Measurements from ENCODE around the gene ADARB2.

ADARB2 gene

GRCh38 chr10:1540144-1540543, 197.2 kb downstream of the ADARB2 start:
- Histone ChIP-seq H3K9me3 (ENCODE audit: control insufficient read depth, insufficient read depth, low read length) (no peaks in the 10 kb centered on the region), H4K20me1 (ENCODE audit: control insufficient read depth, insufficient read depth, low read depth, low read length) (no peaks in the 10 kb centered on the region), H3F3A (ENCODE audit: control insufficient read depth, insufficient read depth) (peaks cover 4% of the 10 kb centered on the region; the same call in 1 of the 2 replicates), H3K4me3 (ENCODE audit: low read length) (peak overlapping the region; percentile 22), H3K36me3 (ENCODE audit: control insufficient read depth, low read length) (no peaks in the 10 kb centered on the region), H3K4me1 (ENCODE audit: control insufficient read depth, low read length) (peaks cover 18% of the 10 kb centered on the region), H3K27me3 (ENCODE audit: control insufficient read depth, low read length) (no peaks in the 10 kb centered on the region), H3K4me2 (ENCODE audit: low read length) (peak overlapping the region; percentile 50), H3K79me2 (ENCODE audit: control insufficient read depth, low read length) (no peaks in the 10 kb centered on the region), H3K27ac (ENCODE audit: low read depth, low read length) (no peak overlapping the region), H3K9me2 (replicated peaks; ENCODE audit: control insufficient read depth, low read length) (no peaks in the 10 kb centered on the region)
- TF ChIP-seq, protein P1, sequence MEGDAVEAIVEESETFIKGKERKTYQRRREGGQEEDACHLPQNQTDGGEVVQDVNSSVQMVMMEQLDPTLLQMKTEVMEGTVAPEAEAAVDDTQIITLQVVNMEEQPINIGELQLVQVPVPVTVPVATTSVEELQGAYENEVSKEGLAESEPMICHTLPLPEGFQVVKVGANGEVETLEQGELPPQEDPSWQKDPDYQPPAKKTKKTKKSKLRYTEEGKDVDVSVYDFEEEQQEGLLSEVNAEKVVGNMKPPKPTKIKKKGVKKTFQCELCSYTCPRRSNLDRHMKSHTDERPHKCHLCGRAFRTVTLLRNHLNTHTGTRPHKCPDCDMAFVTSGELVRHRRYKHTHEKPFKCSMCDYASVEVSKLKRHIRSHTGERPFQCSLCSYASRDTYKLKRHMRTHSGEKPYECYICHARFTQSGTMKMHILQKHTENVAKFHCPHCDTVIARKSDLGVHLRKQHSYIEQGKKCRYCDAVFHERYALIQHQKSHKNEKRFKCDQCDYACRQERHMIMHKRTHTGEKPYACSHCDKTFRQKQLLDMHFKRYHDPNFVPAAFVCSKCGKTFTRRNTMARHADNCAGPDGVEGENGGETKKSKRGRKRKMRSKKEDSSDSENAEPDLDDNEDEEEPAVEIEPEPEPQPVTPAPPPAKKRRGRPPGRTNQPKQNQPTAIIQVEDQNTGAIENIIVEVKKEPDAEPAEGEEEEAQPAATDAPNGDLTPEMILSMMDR (IDR thresholded peaks at IDR 0.05; ENCODE audit: low read depth, low read length, poor library complexity, severe bottlenecking): no peak

DNA sequence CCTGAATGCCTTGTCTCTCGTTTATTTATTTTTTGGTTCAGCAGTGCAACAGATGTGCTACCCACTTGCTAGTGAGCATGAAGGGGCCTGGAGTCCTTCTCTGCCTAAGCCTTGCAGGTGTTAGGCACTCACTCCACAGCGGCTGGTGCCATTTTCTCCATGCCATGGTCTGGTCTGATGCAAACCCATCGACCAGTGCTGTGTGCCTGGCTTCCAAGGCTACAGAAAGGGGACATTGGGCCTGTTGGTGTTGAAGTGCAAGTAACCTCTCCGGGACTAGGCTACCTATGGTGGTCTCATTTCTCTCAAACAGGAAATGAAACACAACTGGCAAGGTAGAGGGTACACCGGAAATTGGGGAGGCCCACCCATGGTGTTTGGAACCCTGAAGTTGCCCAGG, 198.1 kb downstream of the ADARB2 start:
- no peaks in the 10 kb centered on the region for H3K9me2 ChIP-seq (replicated peaks; ENCODE audit: control insufficient read depth, low read length)
- peaks cover 4% of the 10 kb centered on the region; the same call in 1 of the 2 replicates for H3F3A ChIP-seq (ENCODE audit: control insufficient read depth, insufficient read depth)
- H3K79me2 ChIP-seq (ENCODE audit: control insufficient read depth, low read length): no peaks in the 10 kb centered on the region
- no peak overlapping the region for H3K27ac ChIP-seq (ENCODE audit: low read depth, low read length)
- peak overlapping the region; percentile 22 for H3K4me3 ChIP-seq (ENCODE audit: low read length)
- H4K20me1 ChIP-seq (ENCODE audit: control insufficient read depth, insufficient read depth, low read depth, low read length): no peaks in the 10 kb centered on the region
- TF ChIP-seq, protein P1 (IDR thresholded peaks at IDR 0.05; ENCODE audit: low read depth, low read length, poor library complexity, severe bottlenecking): no peak
- no peak for TF ChIP-seq EZH2phosphoT487 (IDR thresholded peaks at IDR 0.05; ENCODE audit: borderline replicate concordance, low read length)
- peak overlapping the region; percentile 50 for H3K4me2 ChIP-seq (ENCODE audit: low read length)
- no peaks in the 10 kb centered on the region for H3K27me3 ChIP-seq (ENCODE audit: control insufficient read depth, low read length)
- H3K36me3 ChIP-seq (ENCODE audit: control insufficient read depth, low read length): no peaks in the 10 kb centered on the region
- no peaks in the 10 kb centered on the region for H3K9me3 ChIP-seq (ENCODE audit: control insufficient read depth, insufficient read depth, low read length)
- H3K4me1 ChIP-seq (ENCODE audit: control insufficient read depth, low read length): peaks cover 18% of the 10 kb centered on the region

DNA sequence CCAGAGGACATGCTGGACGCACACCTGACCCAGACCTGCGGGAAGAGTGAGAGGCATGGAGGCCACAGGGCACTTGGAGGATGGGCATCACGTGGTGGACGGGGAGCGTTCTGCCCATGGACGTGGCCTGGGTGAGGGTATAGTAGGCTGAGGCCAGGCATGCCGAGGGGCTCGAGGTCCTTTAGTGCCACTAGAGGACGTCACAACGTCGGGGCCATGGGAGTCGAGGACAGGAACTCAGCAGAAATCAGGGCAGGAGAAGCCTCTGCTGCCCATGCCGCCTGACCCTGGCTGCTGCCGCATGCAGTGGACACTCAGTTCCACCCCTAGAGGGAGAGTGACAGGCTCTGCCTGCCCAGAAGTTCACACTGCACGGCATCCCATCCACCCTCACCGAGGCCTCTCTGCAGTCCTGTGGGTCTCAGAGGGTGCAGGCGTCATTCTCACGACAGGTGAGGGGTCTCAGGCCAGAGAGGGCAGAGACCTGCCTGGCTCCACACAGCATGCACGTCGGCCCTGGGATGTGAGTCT, 198.7 kb downstream of the ADARB2 start:
- H3K4me3 ChIP-seq (ENCODE audit: low read length): no peak overlapping the region
- peak overlapping the region; percentile 50 for H3K4me2 ChIP-seq (ENCODE audit: low read length)
- H3F3A ChIP-seq (ENCODE audit: control insufficient read depth, insufficient read depth): peaks cover 4% of the 10 kb centered on the region; the same call in 1 of the 2 replicates
- H3K4me1 ChIP-seq (ENCODE audit: control insufficient read depth, low read length): peaks cover 18% of the 10 kb centered on the region
- H3K27ac ChIP-seq (ENCODE audit: low read depth, low read length): no peak overlapping the region
- no peaks in the 10 kb centered on the region for H3K36me3 ChIP-seq (ENCODE audit: control insufficient read depth, low read length)
- H3K27me3 ChIP-seq (ENCODE audit: control insufficient read depth, low read length): no peaks in the 10 kb centered on the region
- no peaks in the 10 kb centered on the region for H3K9me3 ChIP-seq (ENCODE audit: control insufficient read depth, insufficient read depth, low read length)
- H4K20me1 ChIP-seq (ENCODE audit: control insufficient read depth, insufficient read depth, low read depth, low read length): no peaks in the 10 kb centered on the region
- H3K79me2 ChIP-seq (ENCODE audit: control insufficient read depth, low read length): no peaks in the 10 kb centered on the region
- no peaks in the 10 kb centered on the region for H3K9me2 ChIP-seq (replicated peaks; ENCODE audit: control insufficient read depth, low read length)
- no peak for TF ChIP-seq EZH2phosphoT487 (IDR thresholded peaks at IDR 0.05; ENCODE audit: borderline replicate concordance, low read length)
- TF ChIP-seq, protein P1 (IDR thresholded peaks at IDR 0.05; ENCODE audit: low read depth, low read length, poor library complexity, severe bottlenecking): no peak

Measured in DOHH2 (cell line).